Mesenchymal stem cell (in vitro differentiated cells and primary cell): ENCODE results near the gene ACACB.

Experiments
- DNase-seq: peaks from one replicate; pipeline ENCODE4 v3.0.0-alpha.2; 2013
- H2AFZ ChIP-seq: one replicate; pipeline ENCODE4 v1.6.1; 2013; ENCODE audit warnings: low read depth, mild to moderate bottlenecking, control low read depth, inconsistent platforms, low read length, moderate library complexity
- H2AK5ac ChIP-seq: 2 replicates; pipeline ENCODE4 v1.6.1; 2013; ENCODE audit warnings: low read length, moderate library complexity, mild to moderate bottlenecking, inconsistent platforms; ENCODE audit not compliant: severe bottlenecking
- H2BK120ac ChIP-seq: one replicate; pipeline ENCODE4 v1.6.1; 2013; ENCODE audit warnings: low read depth, mild to moderate bottlenecking, inconsistent platforms, low read length, moderate library complexity
- H2BK12ac ChIP-seq, 2 experiments: one replicate each; pipeline ENCODE4 v1.6.1; 2013; ENCODE audit warnings: inconsistent platforms in 2 of 2, low read length in 2 of 2, mild to moderate bottlenecking in 2 of 2, moderate library complexity in 2 of 2, control low read depth in 1 of 2
- H2BK15ac ChIP-seq: one replicate; pipeline ENCODE4 v1.6.1; 2013; ENCODE audit warnings: mild to moderate bottlenecking, low read depth, inconsistent platforms; ENCODE audit not compliant: poor library complexity, severe bottlenecking
- H2BK5ac ChIP-seq: 2 replicates; pipeline ENCODE4 v1.6.1; 2013; ENCODE audit warnings: low read depth, mild to moderate bottlenecking, low read length, control low read depth, inconsistent platforms; ENCODE audit not compliant: poor library complexity, severe bottlenecking
- H3K14ac ChIP-seq, 2 experiments: one replicate each; pipeline ENCODE4 v1.6.1; 2013; ENCODE audit warnings: inconsistent platforms in 2 of 2, low read length in 2 of 2, control low read depth in 1 of 2, mild to moderate bottlenecking in 1 of 2, moderate library complexity in 1 of 2
- H3K18ac ChIP-seq, 2 experiments: one replicate each; pipeline ENCODE4 v1.6.1; 2013; ENCODE audit warnings: inconsistent platforms in 2 of 2, low read length in 2 of 2, control low read depth in 1 of 2, low read depth in 1 of 2, mild to moderate bottlenecking in 1 of 2
- H3K23ac ChIP-seq, 2 experiments: one replicate each; pipeline ENCODE4 v1.6.1; 2013; ENCODE audit warnings: inconsistent platforms in 2 of 2, low read length in 2 of 2, mild to moderate bottlenecking in 2 of 2, moderate library complexity in 2 of 2, control low read depth in 1 of 2
- H3K27ac ChIP-seq: 2 replicates; pipeline ENCODE4 v1.5.1; 2013; ENCODE audit warnings: mild to moderate bottlenecking, moderate library complexity, low read length, control low read depth, inconsistent platforms; ENCODE audit not compliant: poor library complexity, severe bottlenecking
- H3K27me3 ChIP-seq, 2 experiments: 2 replicates each; pipeline versions ENCODE4 v1.6.1 to v1.7.0; 2013; ENCODE audit warnings: low read length in 2 of 2, mild to moderate bottlenecking in 2 of 2, moderate library complexity in 2 of 2, control low read depth in 1 of 2, inconsistent platforms in 1 of 2; ENCODE audit not compliant: control insufficient read depth in 1 of 2, insufficient read depth in 1 of 2
- H3K36me3 ChIP-seq, 2 experiments: 2 replicates each; pipeline versions ENCODE4 v1.6.1 to v1.7.0; 2013; ENCODE audit warnings: low read length in 2 of 2, control low read depth in 1 of 2, inconsistent platforms in 1 of 2, low read depth in 1 of 2, mild to moderate bottlenecking in 1 of 2; ENCODE audit not compliant: insufficient read depth in 2 of 2, control insufficient read depth in 1 of 2
- H3K4ac ChIP-seq, 2 experiments: one replicate each; pipeline ENCODE4 v1.6.1; 2013; ENCODE audit warnings: inconsistent platforms in 2 of 2, low read length in 2 of 2, mild to moderate bottlenecking in 2 of 2, moderate library complexity in 2 of 2, control low read depth in 1 of 2, low read depth in 1 of 2
- H3K4me1 ChIP-seq: 2 replicates; pipeline ENCODE4 v1.6.1; 2013; ENCODE audit warnings: low read depth, low read length, control low read depth; ENCODE audit not compliant: control insufficient read depth, insufficient read depth
- H3K4me2 ChIP-seq: 2 replicates; pipeline ENCODE4 v1.6.1; 2013; ENCODE audit warnings: low read length, mild to moderate bottlenecking, inconsistent platforms; ENCODE audit not compliant: poor library complexity, severe bottlenecking
- H3K4me3 ChIP-seq, 2 experiments: 2 replicates each; pipeline versions ENCODE4 v1.5.1 to v1.7.0; 2013; ENCODE audit warnings: low read length in 2 of 2, mild to moderate bottlenecking in 2 of 2, control low read depth in 1 of 2, low read depth in 1 of 2; ENCODE audit not compliant: insufficient read depth in 1 of 2
- H3K79me1 ChIP-seq: replicated peaks from 2 replicates; pipeline ENCODE4 v1.6.1; 2013; ENCODE audit warnings: mild to moderate bottlenecking, control low read depth, low read length, inconsistent platforms; ENCODE audit not compliant: poor library complexity, severe bottlenecking
- H3K9ac ChIP-seq: 2 replicates; pipeline ENCODE4 v1.7.0; 2013; ENCODE audit warnings: mild to moderate bottlenecking, low read length, moderate library complexity
- H3K9me3 ChIP-seq: 2 replicates; pipeline ENCODE4 v1.7.0; 2013; ENCODE audit warnings: mild to moderate bottlenecking, low read length; ENCODE audit not compliant: control insufficient read depth
- H4K8ac ChIP-seq: one replicate; pipeline ENCODE4 v1.6.1; 2013; ENCODE audit warnings: inconsistent platforms, mild to moderate bottlenecking, low read length, moderate library complexity
- H4K91ac ChIP-seq: one replicate; pipeline ENCODE4 v1.6.1; 2013; ENCODE audit warnings: mild to moderate bottlenecking, low read length, inconsistent platforms
- WGBS: methylation state at CpG from one replicate; pipeline ENCODE4 v1.1.7; 2013; ENCODE audit warnings: mixed read lengths; 5-methylcytosine and 5-hydroxymethylcytosine counted together

ACACB gene

DNA sequence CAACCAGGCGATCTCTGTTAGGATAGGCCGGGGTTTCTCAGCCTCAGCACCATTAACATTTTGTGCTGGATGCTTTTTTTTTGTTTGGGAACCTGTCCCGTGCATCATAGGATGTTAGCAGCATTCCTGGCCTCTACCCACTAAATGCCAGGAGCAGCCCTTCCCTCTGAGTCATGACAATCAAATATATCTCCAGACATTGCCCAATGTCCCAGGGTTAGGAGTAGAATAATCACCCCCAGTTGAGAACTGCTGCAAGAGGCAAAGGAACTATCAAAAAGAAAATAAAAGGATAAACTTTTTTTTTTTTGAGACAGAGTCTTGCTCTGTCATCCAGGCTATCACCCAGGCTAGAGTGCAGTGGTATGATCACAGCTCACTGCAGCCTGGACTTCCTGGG lies 76.0 kb downstream of the ACACB start:
- WGBS = 81% methylated on average over 3 of the region's 3 CpGs
- Histone ChIP-seq H3K4me2 (no peak overlapping the region), H3K79me1 (no peaks in the 10 kb centered on the region), H4K8ac (no peak overlapping the region), H3K23ac (no peak overlapping the region), H2AFZ (no peak overlapping the region), H3K36me3 (peaks cover 19 to 52% of the 10 kb centered on the region in 2 experiments), H4K91ac (no peak overlapping the region), H3K14ac (no peak overlapping the region), H2BK15ac (no peak overlapping the region), H3K4me1 (no peaks in the 10 kb centered on the region), H3K9me3 (no peaks in the 10 kb centered on the region), H3K9ac (no peak overlapping the region), H3K4ac (no peak overlapping the region), H3K4me3 (no peak overlapping the region), H2BK5ac (no peak overlapping the region), H2AK5ac (no peak overlapping the region), H2BK120ac (no peak overlapping the region), H3K18ac (no peak overlapping the region), H3K27me3 (no peaks in the 10 kb centered on the region), H3K27ac (no peak overlapping the region), H2BK12ac (no peak overlapping the region)
- peak; percentile 3 for DNase-seq

DNA sequence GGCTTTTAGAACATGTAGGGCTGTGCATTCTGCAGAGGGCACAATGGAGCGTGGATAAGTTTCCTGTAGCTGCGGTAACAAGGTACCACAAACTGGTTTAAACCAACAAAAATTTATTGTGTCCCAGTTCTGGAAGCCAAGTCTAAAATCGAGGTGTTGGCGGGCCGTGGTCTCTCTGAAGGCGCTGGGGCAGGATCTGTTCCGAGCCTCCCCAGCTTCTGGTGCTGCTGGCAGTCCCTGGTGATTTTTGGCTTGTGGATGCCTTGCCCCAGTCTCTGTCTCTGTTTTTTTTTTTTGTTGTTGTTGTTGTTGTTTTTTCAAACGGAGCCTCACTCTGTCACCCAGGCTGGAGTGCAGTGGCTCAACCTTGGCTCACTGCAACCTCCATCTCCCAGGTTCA lies 77.5 kb downstream of the ACACB start:
- Histone ChIP-seq H2BK5ac (no peak overlapping the region), H4K91ac (no peak overlapping the region), H2AK5ac (no peak overlapping the region), H3K18ac (no peak overlapping the region), H3K23ac (no peak overlapping the region), H2BK120ac (no peak overlapping the region), H3K4ac (no peak overlapping the region), H3K4me2 (no peak overlapping the region), H2BK15ac (no peak overlapping the region), H3K9ac (no peak overlapping the region), H3K36me3 (peaks cover 19 to 52% of the 10 kb centered on the region in 2 experiments), H3K27ac (no peak overlapping the region), H3K9me3 (no peaks in the 10 kb centered on the region), H3K14ac (no peak overlapping the region), H3K4me3 (no peak overlapping the region), H3K4me1 (no peaks in the 10 kb centered on the region), H2BK12ac (no peak overlapping the region), H3K79me1 (no peaks in the 10 kb centered on the region), H2AFZ (no peak overlapping the region), H3K27me3 (no peaks in the 10 kb centered on the region), H4K8ac (no peak overlapping the region)
- no peak for DNase-seq
- WGBS = 95% methylated on average over 7 of the region's 8 CpGs

DNA sequence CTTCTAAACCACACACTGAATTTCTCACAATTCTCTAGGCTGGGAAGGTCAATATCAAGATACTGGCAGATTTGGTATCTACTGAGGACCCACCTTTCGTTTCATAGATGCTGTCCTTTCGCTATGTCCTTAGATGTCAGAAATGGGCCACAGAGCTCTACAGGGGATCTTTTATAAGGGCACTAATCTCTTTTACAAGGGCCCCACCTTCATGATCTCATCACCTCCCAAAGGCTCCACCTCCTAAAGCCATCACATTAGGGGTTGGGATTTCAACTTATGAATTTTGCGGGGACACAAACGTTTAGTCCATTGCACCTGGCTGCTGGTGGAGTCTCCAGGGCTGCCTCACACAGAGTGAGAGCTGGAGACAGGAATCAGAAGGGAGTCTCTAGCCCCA lies 79.9 kb downstream of the ACACB start:
- Histone ChIP-seq H3K9me3 (no peaks in the 10 kb centered on the region), H3K9ac (no peak overlapping the region), H2BK12ac (no peak overlapping the region), H3K36me3 (peaks cover 21 to 52% of the 10 kb centered on the region in 2 experiments), H4K91ac (no peak overlapping the region), H2AK5ac (no peak overlapping the region), H3K4ac (no peak overlapping the region), H2AFZ (no peak overlapping the region), H3K27ac (no peak overlapping the region), H3K18ac (no peak overlapping the region), H3K14ac (no peak overlapping the region), H2BK120ac (no peak overlapping the region), H3K4me1 (no peaks in the 10 kb centered on the region), H3K79me1 (no peaks in the 10 kb centered on the region), H3K27me3 (no peaks in the 10 kb centered on the region), H3K23ac (no peak overlapping the region), H2BK15ac (no peak overlapping the region), H3K4me2 (no peak overlapping the region), H4K8ac (no peak overlapping the region), H3K4me3 (no peak overlapping the region), H2BK5ac (no peak overlapping the region)
- WGBS = 96% methylated on average over 4 of the region's 4 CpGs
- DNase-seq = no peak

DNA sequence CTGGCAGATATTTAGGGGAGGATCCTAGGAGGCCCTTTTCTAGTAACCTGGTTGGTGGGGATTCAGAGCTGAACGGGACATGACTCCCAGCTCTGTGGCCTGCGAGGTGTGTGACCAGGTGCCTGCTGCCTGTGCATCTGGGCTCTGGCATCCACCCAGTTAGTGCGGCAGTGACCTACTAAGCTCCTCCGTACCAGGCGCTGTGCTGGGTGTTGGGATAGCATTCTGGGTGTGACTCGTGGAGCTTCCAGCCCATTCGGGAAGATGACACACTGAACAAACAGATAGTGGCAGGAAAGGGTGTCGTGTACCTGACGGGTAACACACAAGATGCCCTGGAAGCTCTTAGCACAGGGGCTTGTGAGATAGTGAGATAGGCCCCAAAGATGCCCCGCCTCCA lies 80.9 kb downstream of the ACACB start:
- no peaks in the 10 kb centered on the region for H3K79me1 ChIP-seq
- no peak overlapping the region for H2AFZ ChIP-seq
- H3K23ac ChIP-seq = no peak overlapping the region
- WGBS = 96% methylated on average over 10 of the region's 10 CpGs
- H3K4me3 ChIP-seq = no peak overlapping the region
- DNase-seq = no peak
- no peaks in the 10 kb centered on the region for H3K4me1 ChIP-seq
- no peak overlapping the region for H3K14ac ChIP-seq
- H3K9ac ChIP-seq = no peak overlapping the region
- no peak overlapping the region for H4K91ac ChIP-seq
- H3K36me3 ChIP-seq = peaks cover 20 to 50% of the 10 kb centered on the region in 2 experiments
- H4K8ac ChIP-seq = no peak overlapping the region
- no peak overlapping the region for H2BK12ac ChIP-seq
- H2BK120ac ChIP-seq = no peak overlapping the region
- H2BK5ac ChIP-seq = no peak overlapping the region
- H3K9me3 ChIP-seq = no peaks in the 10 kb centered on the region
- no peak overlapping the region for H2AK5ac ChIP-seq
- H3K27ac ChIP-seq = no peak overlapping the region
- H3K18ac ChIP-seq = no peak overlapping the region
- H3K4me2 ChIP-seq = no peak overlapping the region
- H3K27me3 ChIP-seq = no peaks in the 10 kb centered on the region
- H3K4ac ChIP-seq = no peak overlapping the region
- H2BK15ac ChIP-seq = no peak overlapping the region
